Measurements from ENCODE around the gene RANBP1.

The RANBP1 gene

DNA sequence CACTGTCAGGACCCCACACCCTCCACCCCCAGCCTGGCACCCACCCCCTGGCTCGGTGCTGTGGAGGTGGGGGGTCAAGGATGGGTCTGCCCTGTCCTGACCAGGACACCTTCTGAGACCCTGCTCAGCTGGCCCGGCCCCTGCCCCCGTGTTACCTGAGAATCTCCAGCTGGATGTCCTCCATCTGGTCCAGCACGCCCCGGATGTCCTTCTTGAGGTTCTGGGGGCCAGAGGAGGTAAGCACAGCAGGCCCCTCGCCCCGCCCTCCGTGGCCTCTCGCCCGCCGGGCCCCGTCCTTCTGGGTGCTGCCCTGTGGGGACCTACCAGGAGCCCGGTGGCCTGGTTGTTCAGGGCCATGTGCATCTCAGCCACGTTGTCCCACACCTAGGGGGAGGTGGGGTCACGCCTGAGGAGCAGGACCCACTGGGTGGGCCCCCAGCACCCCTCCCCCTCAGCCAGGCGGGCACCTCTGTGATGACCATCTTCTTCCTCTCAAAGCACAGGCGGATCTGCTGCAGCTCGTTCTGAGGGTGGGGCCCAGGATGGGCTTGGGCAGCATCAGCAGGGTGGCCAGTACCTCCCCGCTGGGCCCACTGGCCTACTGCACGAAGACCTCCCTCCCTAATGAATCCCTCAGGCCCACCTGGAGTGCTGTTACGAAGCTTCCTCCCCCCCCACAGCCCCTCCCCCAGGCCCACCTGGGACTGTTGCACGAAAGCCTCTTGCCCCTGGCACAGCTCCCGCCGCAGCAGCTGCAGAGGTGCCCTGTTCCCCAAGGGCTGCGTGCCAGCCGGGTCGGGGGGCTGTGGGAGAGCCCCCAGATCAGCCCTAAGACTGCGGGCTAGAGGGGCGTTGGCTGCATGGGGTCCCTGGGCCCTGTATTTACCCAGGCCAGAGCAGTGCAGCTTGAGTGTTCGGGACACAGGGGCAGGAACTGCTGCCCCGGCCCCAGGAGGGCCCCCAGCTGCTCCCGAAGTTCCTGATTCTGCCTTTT is 33.6 kb downstream of the RANBP1 start:
- H3K4me3 ChIP-seq (ENCODE audit: low read depth, low read length) = no peak overlapping the region
- DNase-seq (ENCODE audit: low read depth) = no peak
- TF ChIP-seq, protein P1, sequence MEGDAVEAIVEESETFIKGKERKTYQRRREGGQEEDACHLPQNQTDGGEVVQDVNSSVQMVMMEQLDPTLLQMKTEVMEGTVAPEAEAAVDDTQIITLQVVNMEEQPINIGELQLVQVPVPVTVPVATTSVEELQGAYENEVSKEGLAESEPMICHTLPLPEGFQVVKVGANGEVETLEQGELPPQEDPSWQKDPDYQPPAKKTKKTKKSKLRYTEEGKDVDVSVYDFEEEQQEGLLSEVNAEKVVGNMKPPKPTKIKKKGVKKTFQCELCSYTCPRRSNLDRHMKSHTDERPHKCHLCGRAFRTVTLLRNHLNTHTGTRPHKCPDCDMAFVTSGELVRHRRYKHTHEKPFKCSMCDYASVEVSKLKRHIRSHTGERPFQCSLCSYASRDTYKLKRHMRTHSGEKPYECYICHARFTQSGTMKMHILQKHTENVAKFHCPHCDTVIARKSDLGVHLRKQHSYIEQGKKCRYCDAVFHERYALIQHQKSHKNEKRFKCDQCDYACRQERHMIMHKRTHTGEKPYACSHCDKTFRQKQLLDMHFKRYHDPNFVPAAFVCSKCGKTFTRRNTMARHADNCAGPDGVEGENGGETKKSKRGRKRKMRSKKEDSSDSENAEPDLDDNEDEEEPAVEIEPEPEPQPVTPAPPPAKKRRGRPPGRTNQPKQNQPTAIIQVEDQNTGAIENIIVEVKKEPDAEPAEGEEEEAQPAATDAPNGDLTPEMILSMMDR (IDR thresholded peaks at IDR 0.05; ENCODE audit: control insufficient read depth, extremely low read depth, insufficient read depth) = no peak

- no peak for DNase-seq (ENCODE audit: low read depth)
Observed at GRCh38 chr22:20150381-20151275, 34.7 kb downstream of the RANBP1 start, which contains the start of gene CCDC188. CCDC188 (minus strand) TSS chr22:20151055; CDS start chr22:20150986, 69 bp downstream.

GRCh38 chr22:20151276-20151588 is 35.3 kb downstream of the RANBP1 start:
- no peak overlapping the region for H3K4me3 ChIP-seq (ENCODE audit: low read depth, low read length)
- TF ChIP-seq, protein P1 (IDR thresholded peaks at IDR 0.05; ENCODE audit: control insufficient read depth, extremely low read depth, insufficient read depth) = no peak
- DNase-seq (ENCODE audit: low read depth) = no peak

More at GRCh38 chr22:20150381-20151275, 34.7 kb downstream of the RANBP1 start, which contains the start of gene CCDC188:
- H3K4me3 ChIP-seq (ENCODE audit: low read depth, low read length) = no peak within 1 kb of the TSS
- TF ChIP-seq, protein P1 (IDR thresholded peaks at IDR 0.05; ENCODE audit: control insufficient read depth, extremely low read depth, insufficient read depth) = no peak

DNA sequence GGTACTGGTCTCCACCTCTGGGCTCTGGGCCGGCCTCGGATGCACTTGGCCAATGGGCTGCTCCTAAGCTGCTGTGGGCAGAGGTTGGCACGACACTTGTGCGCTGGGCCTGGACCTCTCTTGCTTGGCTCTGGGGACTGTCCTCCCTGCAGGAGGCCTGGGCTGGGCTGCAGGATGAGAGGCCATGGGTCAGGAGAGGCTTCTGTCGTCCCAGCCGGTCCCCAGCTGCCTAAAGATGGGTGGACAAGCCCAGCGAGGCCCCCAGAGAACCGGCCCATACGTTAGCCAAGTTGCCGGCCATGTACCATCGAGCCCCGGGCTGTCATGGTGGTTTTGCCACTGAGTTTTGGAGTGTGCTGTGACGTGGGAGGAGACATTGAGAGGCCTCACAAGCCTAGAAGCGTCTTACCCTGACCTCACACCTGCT is 36.6 kb downstream of the RANBP1 start:
- no peak for DNase-seq (ENCODE audit: low read depth)
- TF ChIP-seq, protein P1 (IDR thresholded peaks at IDR 0.05; ENCODE audit: control insufficient read depth, extremely low read depth, insufficient read depth) = no peak
- H3K4me3 ChIP-seq (ENCODE audit: low read depth, low read length) = no peak overlapping the region

GRCh38 chr22:20153945-20154344 is 38.0 kb downstream of the RANBP1 start:
- DNase-seq (ENCODE audit: low read depth) = no peak
- TF ChIP-seq, protein P1 (IDR thresholded peaks at IDR 0.05; ENCODE audit: control insufficient read depth, extremely low read depth, insufficient read depth) = 0 out of 2 replicates have a peak, but pooled peaks have one; percentile 13
- no peak overlapping the region for H3K4me3 ChIP-seq (ENCODE audit: low read depth, low read length)

DNA sequence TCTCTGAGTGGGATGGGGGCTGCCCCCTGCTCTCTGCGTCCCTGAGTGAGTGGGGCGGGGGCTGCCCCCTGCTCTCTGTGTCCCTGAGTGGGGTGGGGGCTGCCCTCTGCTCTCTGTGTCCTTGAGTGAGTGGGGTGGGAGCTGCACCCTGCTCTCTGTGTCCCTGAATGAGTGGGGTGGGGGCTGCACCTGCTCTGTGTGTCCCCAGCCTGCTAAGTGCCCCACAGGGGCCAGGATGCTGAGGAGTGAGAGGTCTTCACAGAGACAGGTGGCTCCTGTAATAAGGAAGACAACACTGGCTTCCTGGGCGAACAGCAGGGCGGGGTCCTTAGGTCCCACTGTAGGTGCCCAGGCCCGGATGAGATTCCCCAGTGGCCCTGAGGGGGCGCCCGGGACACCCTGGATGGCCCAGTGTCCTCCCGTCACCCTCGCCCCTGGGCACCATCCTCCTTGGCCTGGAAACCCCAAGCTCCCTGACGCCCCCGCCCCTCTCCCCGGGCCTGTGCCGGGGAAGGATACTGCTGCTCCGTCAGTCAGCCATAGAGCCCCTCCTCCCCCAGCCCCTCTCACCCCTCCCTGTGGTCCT is 38.8 kb downstream of the RANBP1 start:
- H3K4me3 ChIP-seq (ENCODE audit: low read depth, low read length) = no peak overlapping the region

More for the DNA sequence above, 38.8 kb downstream of the RANBP1 start:
- TF ChIP-seq, protein P1 (IDR thresholded peaks at IDR 0.05; ENCODE audit: control insufficient read depth, extremely low read depth, insufficient read depth) = no peak
- DNase-seq (ENCODE audit: low read depth) = no peak
